ENCODE measurements around the gene COMTD1.
"Not testable (repeated sequence)": the region's sequence is repeated elsewhere in the genome, so short reads cannot be mapped to it uniquely, and the experiment has no call there.

- TF ChIP-seq CTCF (conservative IDR thresholded peaks at IDR 0.05 in 1 of 2, IDR thresholded peaks at IDR 0.05 in 1 of 2; ENCODE audit: extremely low read depth in 1 of 2, insufficient read depth in 1 of 2, low read depth in 1 of 2, low read length in 2 of 2); EZH2 (IDR thresholded peaks at IDR 0.05; ENCODE audit: borderline replicate concordance, low read length): not testable (repeated sequence)
Measured at GRCh38 chr10:75199949-75200348, 35.8 kb downstream of the COMTD1 start.

Data from mammary epithelial cell (primary cell).